Natural killer cell treated with Interleukin-12 subunit alpha and Interleukin-12 subunit beta and Interleukin-15 and Interleukin-18, amount 100 ng/mL, for 72 hours (primary cell): Measurements from ENCODE around the gene SNX20. TPM values are rescaled to one million over a fixed set of nuclear protein-coding genes. Genes with fewer than 3 reads are reported as not detected.

Source experiments
- ATAC-seq, 2 donors: fragments of 150-1000 bp; cut with Tn5 transposase in 1 of 2; sonication (Bioruptor Pico), chemical (Tn5 transposase) in 1 of 2; 2 replicates each; pipeline ENCODE4 v1.10.0; 2021
- DNase-seq: peaks from one replicate; pipeline ENCODE4 v3.0.0; 2022; ENCODE audit warnings: low spot score
- H3K27ac Mint-ChIP-seq, 2 donors: 1 replicate in 1 of 2; 2 replicates in 1 of 2; pipeline ENCODE4 v1.8.0; 2022; ENCODE audit warnings: mixed read lengths in 2 of 2, mild to moderate bottlenecking in 1 of 2, moderate library complexity in 1 of 2
- H3K27me3 Mint-ChIP-seq, 2 donors: 1 replicate in 1 of 2; 2 replicates in 1 of 2; pipeline ENCODE4 v1.8.0; 2022; ENCODE audit warnings: mixed read lengths in 2 of 2
- H3K36me3 Mint-ChIP-seq: one replicate; pipeline ENCODE4 v1.8.0; 2022; ENCODE audit warnings: mixed read lengths
- H3K4me1 Mint-ChIP-seq, 2 donors: 1 replicate in 1 of 2; 2 replicates in 1 of 2; pipeline ENCODE4 v1.8.0; 2022; ENCODE audit warnings: low read depth in 2 of 2, mixed read lengths in 2 of 2, mild to moderate bottlenecking in 1 of 2
- H3K4me3 Mint-ChIP-seq: one replicate; pipeline ENCODE4 v1.8.0; 2022; ENCODE audit warnings: mixed read lengths
- H3K9me3 Mint-ChIP-seq: 2 replicates; pipeline ENCODE4 v1.8.0; 2022; ENCODE audit warnings: mixed read lengths
- total RNA-seq, 2 donors: library from RNA; stranded (reverse); gene quantifications; one replicate each; pipeline ENCODE4 v1.2.3, GENCODE V29; 2022

Gene SNX20
- total RNA-seq, 2 donors from 2014 or later = 26.2 to 38.4 TPM

- H3K9me3 Mint-ChIP-seq = peaks cover 7% of the 10 kb centered on the region
- peak overlapping the region in 1 of 2 donors; percentile 78 for H3K27ac Mint-ChIP-seq
- ATAC-seq = no peak
- no peaks in the 10 kb centered on the region for H3K27me3 Mint-ChIP-seq
- H3K36me3 Mint-ChIP-seq = peaks cover 21% of the 10 kb centered on the region
- no peak overlapping the region for H3K4me3 Mint-ChIP-seq
- DNase-seq = no peak
- H3K4me1 Mint-ChIP-seq = peaks cover 24 to 38% of the 10 kb centered on the region in 2 donors
Measured at GRCh38 chr16:50668368-50669008, 12.6 kb downstream of the SNX20 start.

GRCh38 chr16:50667497-50668367, 13.4 kb downstream of the SNX20 start:
- peaks cover 16% of the 10 kb centered on the region for H3K36me3 Mint-ChIP-seq
- peaks cover 7% of the 10 kb centered on the region for H3K9me3 Mint-ChIP-seq
- no peaks in the 10 kb centered on the region for H3K27me3 Mint-ChIP-seq
- peaks cover 24 to 38% of the 10 kb centered on the region in 2 donors for H3K4me1 Mint-ChIP-seq
- DNase-seq (no peak), ATAC-seq (no peak)
- peak overlapping the region; percentile 89 for H3K4me3 Mint-ChIP-seq
- H3K27ac Mint-ChIP-seq = peak overlapping the region; percentile 60 to 78

DNA sequence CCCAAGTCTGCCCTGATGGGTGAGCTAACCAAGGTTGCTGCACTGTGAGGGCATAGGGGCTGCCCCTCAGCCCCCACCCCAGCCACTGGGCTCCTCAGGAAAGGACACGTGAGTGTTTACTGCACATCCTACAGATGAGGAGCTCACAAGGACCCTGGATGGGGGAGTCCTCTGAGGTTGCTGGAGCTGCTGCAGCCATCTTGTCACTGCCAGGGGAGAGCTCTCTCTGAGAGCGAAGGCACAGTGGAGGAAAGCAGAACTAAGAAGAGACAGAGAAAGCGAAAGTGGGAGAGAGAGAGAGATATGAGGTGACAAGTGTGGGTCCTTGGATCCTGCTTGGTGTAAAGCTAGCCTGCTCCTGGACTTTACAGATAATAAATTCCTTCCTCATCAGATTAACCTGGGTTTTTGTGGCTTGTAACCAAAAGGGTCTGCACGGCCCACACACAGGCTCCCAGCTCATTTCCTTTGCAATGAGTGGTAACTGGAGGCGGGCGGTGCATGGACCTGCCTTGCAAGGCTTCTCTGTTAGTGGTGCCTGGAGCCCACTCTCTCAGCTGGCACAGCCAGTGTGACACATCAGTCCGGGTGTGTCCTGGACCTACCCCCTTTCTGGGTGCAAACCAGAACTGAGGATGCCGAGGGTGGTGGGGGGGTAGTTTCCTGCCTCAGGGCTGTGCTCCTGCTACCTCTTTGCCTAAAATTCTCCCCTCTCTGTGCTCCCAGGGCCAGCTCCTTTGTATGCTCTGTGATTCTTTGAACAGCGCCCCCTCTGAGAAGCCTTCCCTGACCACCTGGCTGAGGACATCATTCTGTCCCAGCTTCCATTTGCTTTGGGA, 14.2 kb downstream of the SNX20 start:
- peak overlapping the region; percentile 89 for H3K4me3 Mint-ChIP-seq
- DNase-seq (no peak), ATAC-seq (peak; percentile 81 to 82)
- H3K27ac Mint-ChIP-seq = peak overlapping the region; percentile 60 to 78
- H3K27me3 Mint-ChIP-seq = no peaks in the 10 kb centered on the region
- peaks cover 24 to 38% of the 10 kb centered on the region in 2 donors for H3K4me1 Mint-ChIP-seq
- peaks cover 3% of the 10 kb centered on the region for H3K9me3 Mint-ChIP-seq
- H3K36me3 Mint-ChIP-seq = peaks cover 7% of the 10 kb centered on the region

DNA sequence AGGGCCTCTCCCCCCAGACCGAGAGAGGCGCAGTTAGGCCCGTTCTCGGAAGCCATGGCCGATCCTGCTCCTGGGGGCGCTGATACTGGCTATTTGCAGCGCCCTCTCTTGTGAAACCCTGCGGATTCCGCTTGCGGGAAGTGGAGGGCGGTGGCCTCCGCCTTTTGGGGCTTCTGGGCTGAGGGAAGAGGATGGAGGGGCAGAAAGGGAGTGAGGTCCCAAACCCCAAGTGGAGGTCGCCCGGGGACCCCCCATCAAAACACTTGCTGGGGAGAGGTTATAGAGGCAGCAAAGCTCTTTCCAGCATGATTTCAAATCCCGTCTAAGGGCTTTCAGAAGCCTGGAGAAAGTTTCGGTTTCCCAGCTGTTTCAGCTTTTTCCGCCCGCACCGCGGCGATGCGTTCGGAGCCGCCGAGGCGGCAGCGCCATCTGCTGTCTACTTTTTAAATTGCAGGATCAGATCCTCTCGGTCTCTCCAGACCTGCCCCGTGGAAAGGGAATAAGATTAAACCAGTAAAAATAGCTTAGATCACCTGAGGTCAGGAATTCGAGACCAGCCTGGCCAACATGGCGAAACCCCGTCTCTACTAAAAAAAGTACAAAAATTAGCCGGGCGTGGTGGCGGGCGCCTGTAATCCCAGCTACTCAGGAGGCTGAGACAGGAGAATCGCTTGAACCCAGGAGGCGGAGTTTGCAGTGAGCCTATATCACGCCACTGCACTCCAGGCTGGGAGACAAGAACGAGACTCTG, 15.8 kb downstream of the SNX20 start:
- Mint-ChIP-seq H3K36me3 (no peaks in the 10 kb centered on the region), H3K9me3 (no peaks in the 10 kb centered on the region), H3K4me3 (peak overlapping the region; percentile 78), H3K27me3 (no peaks in the 10 kb centered on the region), H3K4me1 (peaks cover 15 to 31% of the 10 kb centered on the region in 2 donors), H3K27ac (peak overlapping the region; percentile 63 to 77)
- ATAC-seq (peak; percentile 70 to 80), DNase-seq (peak; percentile 82)

- H3K4me3 Mint-ChIP-seq = no peak overlapping the region
Measured at GRCh38 chr16:50664270-50664669, 16.8 kb downstream of the SNX20 start.

DNA sequence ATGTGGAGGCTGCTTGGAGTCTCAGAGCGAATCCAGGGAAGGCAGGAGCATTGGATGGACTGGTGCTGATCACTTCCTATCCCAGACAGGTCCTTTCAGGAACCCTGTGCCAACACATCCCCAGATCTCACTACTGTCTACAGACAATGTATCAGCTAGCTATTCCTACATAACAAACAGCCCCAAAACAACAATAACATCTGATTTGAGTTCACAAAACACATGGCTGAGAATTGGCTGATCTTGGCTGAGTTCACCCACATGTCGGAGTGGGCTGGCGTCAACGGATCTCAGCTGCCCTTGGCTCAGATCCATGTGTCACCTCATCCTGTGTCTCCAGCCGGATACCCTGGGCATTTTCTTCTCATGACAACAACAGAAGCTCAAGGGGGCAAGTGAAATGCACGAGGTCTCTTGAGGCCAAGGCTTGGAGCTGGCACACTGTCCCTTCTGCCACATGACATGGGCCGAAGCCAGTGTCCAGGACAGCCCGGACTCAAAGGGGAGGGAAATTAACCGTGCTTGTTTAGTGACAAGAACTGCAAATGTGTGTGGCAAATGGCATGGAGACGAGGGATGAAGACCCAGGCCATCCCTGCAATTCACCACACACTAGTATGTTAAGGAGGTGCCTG, 18.7 kb downstream of the SNX20 start:
- H3K27ac Mint-ChIP-seq = no peak overlapping the region
- H3K27me3 Mint-ChIP-seq = no peaks in the 10 kb centered on the region

More at GRCh38 chr16:50664270-50664669, 16.8 kb downstream of the SNX20 start:
- Mint-ChIP-seq H3K9me3 (no peaks in the 10 kb centered on the region), H3K36me3 (no peaks in the 10 kb centered on the region), H3K4me1 (peaks cover 17 to 31% of the 10 kb centered on the region in 2 donors), H3K27ac (peak overlapping the region; percentile 63 to 77), H3K27me3 (no peaks in the 10 kb centered on the region)
- ATAC-seq (no peak), DNase-seq (no peak)

GRCh38 chr16:50659806-50660205, 21.3 kb downstream of the SNX20 start:
- Mint-ChIP-seq H3K9me3 (no peaks in the 10 kb centered on the region), H3K27ac (no peak overlapping the region), H3K36me3 (no peaks in the 10 kb centered on the region), H3K27me3 (no peaks in the 10 kb centered on the region), H3K4me1 (peaks cover 1 to 3% of the 10 kb centered on the region in 2 donors), H3K4me3 (no peak overlapping the region)
- ATAC-seq (no peak), DNase-seq (no peak)

More for the DNA sequence above, 18.7 kb downstream of the SNX20 start:
- no peak for DNase-seq
- peaks cover 13 to 21% of the 10 kb centered on the region in 2 donors for H3K4me1 Mint-ChIP-seq
- no peak overlapping the region for H3K4me3 Mint-ChIP-seq
- no peaks in the 10 kb centered on the region for H3K9me3 Mint-ChIP-seq
- no peaks in the 10 kb centered on the region for H3K36me3 Mint-ChIP-seq
- no peak for ATAC-seq

GRCh38 chr16:50657241-50657640, 23.9 kb downstream of the SNX20 start:
- DNase-seq (no peak), ATAC-seq (no peak)
- Mint-ChIP-seq H3K4me1 (peaks cover 0 to 3% of the 10 kb centered on the region in 2 donors), H3K36me3 (no peaks in the 10 kb centered on the region), H3K9me3 (no peaks in the 10 kb centered on the region), H3K27me3 (no peaks in the 10 kb centered on the region), H3K27ac (no peak overlapping the region), H3K4me3 (no peak overlapping the region)

DNA sequence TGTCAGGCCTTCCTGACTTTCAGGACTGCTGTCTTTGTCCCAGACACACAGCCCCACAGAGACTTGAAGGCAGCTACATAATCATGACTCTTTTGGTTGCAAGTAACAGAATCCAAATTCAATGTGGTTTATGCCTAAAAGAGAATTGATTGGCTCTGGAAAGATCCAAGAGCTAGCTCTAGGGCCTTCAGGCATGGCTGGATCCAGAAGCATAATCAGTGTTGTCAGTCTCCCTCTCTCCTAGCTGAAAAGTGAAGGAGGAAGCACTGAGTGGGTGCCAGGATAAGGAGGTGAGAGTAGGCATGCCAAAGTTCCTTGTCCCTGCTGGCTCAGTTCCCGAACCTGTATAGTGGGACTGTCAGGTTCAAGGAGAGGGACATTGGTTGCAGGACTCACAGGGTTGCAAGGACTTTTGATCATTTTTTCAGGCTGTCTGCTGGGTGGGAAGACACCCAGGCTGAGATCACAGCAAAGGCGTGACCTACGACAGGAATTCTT, 25.5 kb downstream of the SNX20 start:
- Mint-ChIP-seq H3K27me3 (no peaks in the 10 kb centered on the region), H3K27ac (no peak overlapping the region), H3K4me1 (peaks cover 0 to 3% of the 10 kb centered on the region in 2 donors), H3K4me3 (no peak overlapping the region), H3K36me3 (no peaks in the 10 kb centered on the region), H3K9me3 (peaks cover 4% of the 10 kb centered on the region)
- DNase-seq = no peak
- ATAC-seq = no peak

DNA sequence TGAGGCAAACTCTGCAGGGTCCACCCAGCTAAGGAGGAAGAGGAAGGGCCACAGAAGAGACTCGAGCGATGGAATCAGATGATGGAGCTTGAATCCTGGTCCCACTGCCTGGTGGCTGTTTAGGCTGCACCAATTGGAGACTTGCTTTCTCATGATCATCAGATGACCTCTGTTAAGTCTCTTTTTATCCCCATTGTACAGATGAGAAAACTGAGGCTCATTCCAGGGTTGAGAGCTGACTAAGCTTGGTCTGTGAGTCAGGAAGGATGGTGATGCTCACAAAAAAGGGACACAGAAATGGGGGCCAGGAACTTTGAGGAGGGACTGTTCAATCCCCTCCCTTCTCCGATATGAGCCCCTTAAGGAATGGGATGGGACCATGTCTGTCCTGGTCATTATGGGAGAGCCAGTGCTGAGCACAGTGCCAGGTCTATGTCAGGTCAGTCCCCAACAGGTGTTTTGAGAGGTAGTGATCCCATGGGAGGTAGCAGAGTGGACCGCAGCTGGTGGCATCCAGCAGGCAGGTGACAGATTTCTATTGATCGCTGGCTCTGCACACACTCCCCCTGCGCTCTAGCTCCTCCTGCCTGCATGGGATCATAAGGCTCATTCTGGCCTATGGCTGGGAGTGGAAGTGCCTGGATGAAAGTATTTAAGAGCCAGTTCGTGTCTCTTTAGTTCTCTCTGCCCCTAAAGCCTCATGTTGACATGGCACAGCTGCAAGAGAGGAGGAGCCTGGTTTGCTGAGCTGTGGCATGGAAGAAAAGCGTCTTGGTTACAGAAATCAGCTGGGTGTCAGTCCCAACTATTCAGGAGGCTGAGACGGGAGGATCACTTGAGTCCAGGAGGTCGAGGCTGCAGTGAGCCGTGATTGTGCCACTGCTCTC, 27.2 kb downstream of the SNX20 start:
- no peaks in the 10 kb centered on the region for H3K4me1 Mint-ChIP-seq
- H3K27ac Mint-ChIP-seq = no peak overlapping the region
- DNase-seq = no peak
- H3K36me3 Mint-ChIP-seq = no peaks in the 10 kb centered on the region
- H3K4me3 Mint-ChIP-seq = no peak overlapping the region
- H3K9me3 Mint-ChIP-seq = peaks cover 4% of the 10 kb centered on the region
- no peaks in the 10 kb centered on the region for H3K27me3 Mint-ChIP-seq
- no peak for ATAC-seq

- no peak for DNase-seq
- Mint-ChIP-seq H3K27ac (no peak overlapping the region), H3K27me3 (no peaks in the 10 kb centered on the region), H3K36me3 (no peaks in the 10 kb centered on the region), H3K4me3 (no peak overlapping the region), H3K9me3 (peaks cover 4% of the 10 kb centered on the region), H3K4me1 (no peaks in the 10 kb centered on the region)
- no peak for ATAC-seq
Measured at GRCh38 chr16:50652836-50653425, 28.2 kb downstream of the SNX20 start.
